WTC11 (cell line): ENCODE measurements around the gene SHANK3.

Experiments
- NR2C2 ChIP-seq: sonication (generic); formaldehyde crosslinking; IDR thresholded peaks from 2 replicates; pipeline ENCODE4 v1.8.0; 2022; ENCODE audit warnings: mild to moderate bottlenecking, missing genetic modification reagents
- SMAD4 ChIP-seq: sonication (generic); formaldehyde crosslinking; IDR thresholded peaks from 2 replicates; pipeline ENCODE4 v1.8.0; 2022; ENCODE audit warnings: mild to moderate bottlenecking, missing genetic modification reagents
- ZNF232 ChIP-seq: sonication (generic); formaldehyde crosslinking; IDR thresholded peaks from 2 replicates; pipeline ENCODE4 v1.8.0; 2022; ENCODE audit warnings: mild to moderate bottlenecking, missing genetic modification reagents
- TF ChIP-seq, protein P1 (sequence below): sonication (generic); formaldehyde crosslinking; IDR thresholded peaks from 2 replicates; pipeline ENCODE4 v1.8.1; 2023; ENCODE audit warnings: mild to moderate bottlenecking, missing genetic modification reagents
- TF ChIP-seq, protein P2 (sequence below): fragments of 200-600 bp; IDR thresholded peaks from 2 replicates; pipeline ENCODE4 v1.8.0; 2022; ENCODE audit warnings: antibody characterized with exemption
- TF ChIP-seq, protein P3 (sequence below): sonication (generic); formaldehyde crosslinking; IDR thresholded peaks from 2 replicates; pipeline ENCODE4 v1.8.1; 2023; ENCODE audit warnings: mild to moderate bottlenecking, missing genetic modification reagents, moderate library complexity

DNA sequence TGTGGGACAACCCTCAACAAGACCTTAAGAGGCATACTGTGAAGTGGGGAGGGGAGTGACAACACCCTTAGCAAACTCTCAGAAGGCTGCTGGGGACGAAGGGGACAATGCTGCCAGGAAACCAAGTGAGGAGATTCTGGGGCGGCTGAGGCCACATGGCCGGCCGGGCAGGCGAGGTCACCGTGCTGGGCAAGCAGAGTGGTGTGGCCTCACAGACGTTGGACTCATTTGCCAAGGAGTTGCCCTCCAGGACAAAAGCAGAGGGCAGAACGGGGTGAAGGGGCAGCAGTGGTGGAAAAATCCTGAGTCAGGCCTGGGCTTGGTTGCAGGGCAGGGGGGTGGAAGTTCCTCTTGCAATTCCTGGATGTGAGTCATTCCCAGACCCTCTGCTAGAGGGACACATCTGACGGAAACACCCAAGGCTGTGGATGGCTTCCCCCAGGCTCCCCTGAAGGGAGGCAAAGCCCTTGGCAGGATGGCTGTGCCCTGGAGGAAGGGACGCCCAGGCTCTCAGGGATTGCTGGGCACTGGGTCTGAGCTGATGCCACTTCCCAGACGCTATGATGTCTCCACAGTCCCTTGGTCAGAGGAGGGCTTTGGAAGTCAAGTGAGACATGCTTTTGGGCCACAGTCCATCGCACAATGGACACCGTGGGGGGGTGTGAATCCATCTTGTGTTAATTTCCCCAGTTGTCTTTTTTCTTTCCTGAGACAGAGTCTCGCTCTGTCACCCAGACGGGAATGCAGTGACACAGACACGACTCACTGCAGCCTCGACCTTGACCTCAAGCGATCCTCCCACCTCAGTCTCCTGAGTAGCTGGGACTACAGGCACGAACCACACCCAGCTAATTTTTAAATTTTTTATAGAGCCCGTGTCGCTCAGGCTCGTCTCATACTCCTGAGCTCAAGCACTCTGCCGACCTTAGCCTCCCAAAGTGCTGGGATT lies 16.2 kb upstream of the SHANK3 start:
- TF ChIP-seq, protein P1, sequence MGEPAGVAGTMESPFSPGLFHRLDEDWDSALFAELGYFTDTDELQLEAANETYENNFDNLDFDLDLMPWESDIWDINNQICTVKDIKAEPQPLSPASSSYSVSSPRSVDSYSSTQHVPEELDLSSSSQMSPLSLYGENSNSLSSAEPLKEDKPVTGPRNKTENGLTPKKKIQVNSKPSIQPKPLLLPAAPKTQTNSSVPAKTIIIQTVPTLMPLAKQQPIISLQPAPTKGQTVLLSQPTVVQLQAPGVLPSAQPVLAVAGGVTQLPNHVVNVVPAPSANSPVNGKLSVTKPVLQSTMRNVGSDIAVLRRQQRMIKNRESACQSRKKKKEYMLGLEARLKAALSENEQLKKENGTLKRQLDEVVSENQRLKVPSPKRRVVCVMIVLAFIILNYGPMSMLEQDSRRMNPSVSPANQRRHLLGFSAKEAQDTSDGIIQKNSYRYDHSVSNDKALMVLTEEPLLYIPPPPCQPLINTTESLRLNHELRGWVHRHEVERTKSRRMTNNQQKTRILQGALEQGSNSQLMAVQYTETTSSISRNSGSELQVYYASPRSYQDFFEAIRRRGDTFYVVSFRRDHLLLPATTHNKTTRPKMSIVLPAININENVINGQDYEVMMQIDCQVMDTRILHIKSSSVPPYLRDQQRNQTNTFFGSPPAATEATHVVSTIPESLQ (CRISPR knock-in tag) = no peak
- TF ChIP-seq, protein P2, sequence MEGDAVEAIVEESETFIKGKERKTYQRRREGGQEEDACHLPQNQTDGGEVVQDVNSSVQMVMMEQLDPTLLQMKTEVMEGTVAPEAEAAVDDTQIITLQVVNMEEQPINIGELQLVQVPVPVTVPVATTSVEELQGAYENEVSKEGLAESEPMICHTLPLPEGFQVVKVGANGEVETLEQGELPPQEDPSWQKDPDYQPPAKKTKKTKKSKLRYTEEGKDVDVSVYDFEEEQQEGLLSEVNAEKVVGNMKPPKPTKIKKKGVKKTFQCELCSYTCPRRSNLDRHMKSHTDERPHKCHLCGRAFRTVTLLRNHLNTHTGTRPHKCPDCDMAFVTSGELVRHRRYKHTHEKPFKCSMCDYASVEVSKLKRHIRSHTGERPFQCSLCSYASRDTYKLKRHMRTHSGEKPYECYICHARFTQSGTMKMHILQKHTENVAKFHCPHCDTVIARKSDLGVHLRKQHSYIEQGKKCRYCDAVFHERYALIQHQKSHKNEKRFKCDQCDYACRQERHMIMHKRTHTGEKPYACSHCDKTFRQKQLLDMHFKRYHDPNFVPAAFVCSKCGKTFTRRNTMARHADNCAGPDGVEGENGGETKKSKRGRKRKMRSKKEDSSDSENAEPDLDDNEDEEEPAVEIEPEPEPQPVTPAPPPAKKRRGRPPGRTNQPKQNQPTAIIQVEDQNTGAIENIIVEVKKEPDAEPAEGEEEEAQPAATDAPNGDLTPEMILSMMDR = no peak
- TF ChIP-seq, protein P3, sequence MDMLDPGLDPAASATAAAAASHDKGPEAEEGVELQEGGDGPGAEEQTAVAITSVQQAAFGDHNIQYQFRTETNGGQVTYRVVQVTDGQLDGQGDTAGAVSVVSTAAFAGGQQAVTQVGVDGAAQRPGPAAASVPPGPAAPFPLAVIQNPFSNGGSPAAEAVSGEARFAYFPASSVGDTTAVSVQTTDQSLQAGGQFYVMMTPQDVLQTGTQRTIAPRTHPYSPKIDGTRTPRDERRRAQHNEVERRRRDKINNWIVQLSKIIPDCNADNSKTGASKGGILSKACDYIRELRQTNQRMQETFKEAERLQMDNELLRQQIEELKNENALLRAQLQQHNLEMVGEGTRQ = no peak
- no peak for TF ChIP-seq NR2C2
- TF ChIP-seq SMAD4 (CRISPR knock-in tag) = no peak
- TF ChIP-seq ZNF232 (CRISPR knock-in tag) = no peak
